Right ventricle myocardium superior (tissue), 1 donor: Measurements from ENCODE around the gene CD200R1. TPM values are rescaled to one million over a fixed set of nuclear protein-coding genes. Genes with fewer than 3 reads are reported as not detected.

Experiments
- ATAC-seq: fragments of 200-7000 bp; cut with Tn5 transposase; one replicate; pipeline ENCODE4 v1.9.1; 2020; ENCODE audit warnings: mild to moderate bottlenecking; ENCODE audit not compliant: poor library complexity
- DNase-seq: peaks from one replicate; pipeline ENCODE4 v3.0.0-alpha.2; 2020
- intact Hi-C: fragments of 100-400 bp; cut with DNase I; formaldehyde crosslinking; loops from one replicate; pipeline ENCODE4 v1.11.2; 2022
- long read RNA-seq: library from polyadenylated mRNA; unstranded; transcript quantifications from one replicate; pipeline ENCODE4 v2.0.0, GENCODE V29; 2021
- total RNA-seq: library from RNA; stranded (reverse); fragmentation: NEBNext Ultra II Directional; extraction: Animal tissue kit (Norgen Biotek cat#: 25700); gene quantifications from one replicate; pipeline ENCODE4 v1.2.1, GENCODE V29; 2021
- donor health status: DM: no; HTN: yes; CAD: no; lungs with severe emphysema.

The CD200R1 gene, protein sequence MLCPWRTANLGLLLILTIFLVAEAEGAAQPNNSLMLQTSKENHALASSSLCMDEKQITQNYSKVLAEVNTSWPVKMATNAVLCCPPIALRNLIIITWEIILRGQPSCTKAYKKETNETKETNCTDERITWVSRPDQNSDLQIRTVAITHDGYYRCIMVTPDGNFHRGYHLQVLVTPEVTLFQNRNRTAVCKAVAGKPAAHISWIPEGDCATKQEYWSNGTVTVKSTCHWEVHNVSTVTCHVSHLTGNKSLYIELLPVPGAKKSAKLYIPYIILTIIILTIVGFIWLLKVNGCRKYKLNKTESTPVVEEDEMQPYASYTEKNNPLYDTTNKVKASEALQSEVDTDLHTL
- total RNA-seq: 0.75 TPM
- long read RNA-seq: 0 reads

DNA sequence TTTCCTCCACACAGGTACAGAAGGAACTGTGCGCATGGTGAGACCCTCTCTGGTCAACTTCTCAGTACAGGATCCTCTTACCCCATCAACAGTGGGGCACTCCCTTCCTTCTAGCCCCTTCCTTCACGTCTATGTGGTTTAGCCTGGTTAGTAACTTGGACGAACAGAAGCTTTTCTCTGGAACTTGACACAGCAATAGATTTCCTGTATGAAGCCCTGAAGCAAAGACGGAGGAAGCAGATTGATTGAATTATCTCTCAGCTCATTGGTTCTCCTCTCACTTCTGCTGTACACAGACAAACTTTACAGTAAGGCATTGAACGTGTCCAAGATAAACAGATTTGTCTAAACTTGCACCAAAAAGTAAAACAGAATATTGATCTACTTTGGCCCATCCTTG, at the start of gene CD200R1:
TSS of gene CD200R1 (minus strand) at position 210 of the 400 bp plus-strand sequence. CDS start 246 bp downstream, outside the sequence.
- intact Hi-C loops: loop anchor here (10.0 kb wide), 1 partner anchor 240 kb away; no protein-coding TSS in a partner anchor
- ATAC-seq: peak; percentile 57
- DNase-seq: no peak

- no peak for ATAC-seq
- intact Hi-C loops: no loop called here
- no peak for DNase-seq
Measured at GRCh38 chr3:113021471-113021870, 46.6 kb upstream of the CD200R1 start.

DNA sequence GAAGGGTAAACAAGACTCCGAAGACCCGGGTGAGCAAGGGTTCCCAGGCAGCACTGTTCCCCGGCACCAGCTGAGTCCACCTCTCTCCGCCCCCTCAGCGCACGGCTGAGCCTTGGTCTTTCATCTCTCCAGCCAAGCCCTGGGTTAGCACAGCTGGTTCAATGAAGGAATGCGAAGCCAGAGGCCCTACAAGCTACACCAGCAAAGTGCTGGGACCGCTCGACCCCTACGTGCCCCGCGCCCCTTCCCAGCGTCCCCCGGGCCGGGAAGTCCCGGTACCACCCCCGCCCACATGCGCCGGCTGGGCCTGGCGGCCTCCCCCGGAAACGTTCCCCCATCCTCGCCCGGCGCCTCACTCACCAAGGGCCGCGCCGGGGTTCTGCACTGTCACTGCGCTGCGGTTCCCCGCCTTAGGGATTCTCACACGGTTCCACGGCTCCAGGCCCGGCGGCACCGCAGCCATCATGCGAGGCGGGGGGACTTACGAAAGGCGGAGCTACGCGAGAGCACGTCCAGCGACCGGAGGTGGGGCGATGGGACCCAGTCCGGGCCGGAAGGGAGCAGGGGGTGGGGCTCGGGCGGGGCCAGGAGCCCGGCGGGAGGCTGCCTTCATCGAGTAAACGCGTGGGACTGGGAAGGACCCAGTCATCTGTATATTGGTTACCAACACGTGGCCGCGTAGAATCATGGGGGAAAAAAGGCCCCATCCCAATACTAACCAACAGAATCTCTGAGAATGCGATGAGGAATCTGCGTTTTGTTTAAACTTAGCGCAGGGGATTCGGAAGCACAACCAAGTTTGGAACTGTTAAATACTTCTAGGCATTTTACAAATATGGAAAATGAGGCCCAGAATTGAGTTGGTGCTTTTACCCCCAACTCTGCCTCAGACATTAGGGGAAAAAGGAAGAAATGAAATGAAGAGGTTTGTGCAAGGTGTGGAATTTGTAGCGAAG, 44.6 kb upstream of the CD200R1 start:
- intact Hi-C loops: no loop called here
- ATAC-seq: peak; percentile 99
- peak; percentile 94 for DNase-seq

GRCh38 chr3:113018536-113019181, 43.8 kb upstream of the CD200R1 start:
- DNase-seq (no peak), ATAC-seq (no peak)
- intact Hi-C loops: no loop called here

GRCh38 chr3:113013593-113013992, 38.7 kb upstream of the CD200R1 start:
- intact Hi-C loops: no loop called here
- no peak for ATAC-seq

GRCh38 chr3:113008117-113008516, 33.2 kb upstream of the CD200R1 start:
- intact Hi-C loops: no loop called here
- ATAC-seq: no peak
- DNase-seq: no peak

More at GRCh38 chr3:113013593-113013992, 38.7 kb upstream of the CD200R1 start:
- no peak for DNase-seq

GRCh38 chr3:113006359-113007056, 31.6 kb upstream of the CD200R1 start:
- DNase-seq: no peak
- intact Hi-C loops: no loop called here
- ATAC-seq: no peak

DNA sequence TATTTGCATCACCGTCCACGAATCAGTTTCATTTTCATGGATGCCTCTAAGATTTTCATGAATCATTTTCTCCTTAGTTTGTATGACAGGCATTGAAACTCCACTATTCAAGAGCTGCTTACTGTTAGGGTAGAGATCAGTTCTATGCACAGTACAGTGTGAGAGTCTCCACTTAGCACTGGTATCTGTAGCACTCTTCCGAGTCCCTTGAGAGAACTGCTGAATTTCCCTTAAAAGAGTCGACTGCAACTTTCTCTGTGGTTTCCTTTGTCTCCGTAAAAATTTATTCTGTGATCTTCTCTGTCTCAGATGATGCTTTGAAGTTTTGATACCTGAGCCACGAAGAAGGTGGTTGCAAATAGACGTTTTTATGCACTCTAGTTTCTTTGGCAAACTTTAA, 30.7 kb upstream of the CD200R1 start:
- DNase-seq: no peak
- intact Hi-C loops: no loop called here

GRCh38 chr3:113002679-113003078, 27.8 kb upstream of the CD200R1 start:
- ATAC-seq: no peak
- intact Hi-C loops: no loop called here

More for the DNA sequence above, 30.7 kb upstream of the CD200R1 start:
- ATAC-seq: no peak

DNA sequence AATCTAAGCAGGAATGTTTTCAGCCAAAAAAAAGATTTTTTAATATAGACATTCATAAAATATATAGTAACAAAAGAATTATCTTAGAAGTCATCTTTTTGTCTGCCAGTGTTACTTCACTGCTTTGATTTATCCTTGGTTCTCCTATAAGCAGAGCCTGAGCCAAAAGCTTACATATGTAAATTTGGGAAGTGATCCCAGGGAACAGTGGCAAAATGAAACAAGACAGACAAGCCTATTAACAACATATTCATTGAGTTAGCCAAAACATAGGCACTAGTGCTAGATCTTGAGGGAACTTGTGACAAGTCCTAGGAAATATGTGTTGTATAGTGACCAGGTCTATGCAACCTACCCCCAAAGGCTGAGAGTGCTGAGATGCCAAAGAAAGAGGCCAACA, 27.1 kb upstream of the CD200R1 start:
- ATAC-seq (no peak), DNase-seq (no peak)
- intact Hi-C loops: no loop called here

More at GRCh38 chr3:113002679-113003078, 27.8 kb upstream of the CD200R1 start:
- no peak for DNase-seq

DNA sequence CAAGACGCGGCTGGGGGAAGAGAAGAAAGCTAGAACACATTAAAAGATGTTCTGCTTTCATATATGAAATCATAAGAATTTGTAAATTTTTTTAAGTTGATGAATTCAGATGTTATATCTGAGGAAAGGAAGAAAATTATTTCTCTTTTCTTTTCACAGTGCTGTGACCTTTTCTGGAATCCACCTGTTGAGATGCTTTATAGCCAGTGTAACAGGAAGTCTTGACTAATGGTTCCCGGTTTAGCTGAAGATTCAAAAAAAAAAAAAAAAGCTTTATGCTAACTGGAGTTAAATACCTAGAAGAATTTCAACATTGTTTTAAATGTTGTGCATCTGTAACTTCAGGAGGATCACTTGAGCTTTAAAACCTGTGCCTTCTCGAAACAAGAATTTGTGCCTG, 25.8 kb upstream of the CD200R1 start:
- ATAC-seq: no peak
- intact Hi-C loops: no loop called here
- DNase-seq: no peak

DNA sequence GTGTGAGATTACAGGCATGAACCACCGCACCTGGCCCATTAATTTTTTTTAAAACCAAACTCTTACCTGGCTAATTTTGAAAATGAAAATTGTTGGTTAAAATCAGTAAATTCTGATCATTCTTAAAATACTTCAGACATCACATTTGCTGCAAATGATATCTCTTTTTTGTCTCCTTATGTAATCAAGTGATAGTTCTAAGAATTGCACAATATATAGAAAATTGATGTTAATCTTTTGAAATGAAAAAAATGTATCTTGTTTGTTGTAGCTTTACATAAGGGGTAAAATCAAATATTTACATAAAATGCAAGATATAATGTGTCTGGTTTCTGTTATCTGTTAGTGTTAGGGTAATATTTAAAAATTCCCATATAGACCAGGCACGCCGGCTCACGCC, 20.9 kb upstream of the CD200R1 start:
- ATAC-seq: no peak
- intact Hi-C loops: no loop called here
- no peak for DNase-seq

- ATAC-seq (peak; percentile 99), DNase-seq (peak; percentile 96)
- intact Hi-C loops: no loop called here
Measured at GRCh38 chr3:112990672-112991602, 16.0 kb upstream of the CD200R1 start, which contains the start of gene GTPBP8. Gene GTPBP8, plus strand, starts transcription at chr3:112990984. Its CDS starts 16 bp downstream, at chr3:112991000.

DNA sequence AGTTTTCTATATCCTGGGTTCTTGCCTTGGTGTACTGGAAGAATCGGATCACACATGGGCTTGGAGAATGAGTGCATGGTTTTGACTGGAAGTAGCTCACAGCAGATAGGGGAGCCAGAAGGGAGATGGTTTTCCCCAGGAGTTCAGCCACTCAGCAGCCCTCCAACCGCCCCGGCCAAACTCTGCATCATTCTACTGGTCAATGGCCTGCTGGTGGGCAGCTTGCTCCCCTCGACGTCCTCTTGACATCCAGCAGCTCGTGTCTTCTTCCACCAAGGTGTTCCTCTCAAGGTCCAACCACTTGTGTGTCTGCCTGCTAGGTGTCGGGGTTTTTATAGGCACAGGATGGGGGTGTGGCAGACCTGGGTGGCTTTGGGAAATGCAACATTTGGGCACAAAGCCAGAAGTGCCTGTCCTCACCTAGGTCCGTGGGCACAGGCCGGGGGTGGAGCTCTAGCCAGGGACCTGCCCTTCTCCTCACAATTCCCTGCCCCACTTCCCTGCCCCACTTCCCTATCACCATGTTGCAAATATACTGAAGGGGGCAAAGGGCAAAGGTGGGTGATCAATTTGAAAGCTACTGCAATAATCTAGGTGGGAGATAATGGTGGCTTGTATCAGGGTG, 12.9 kb upstream of the CD200R1 start:
- intact Hi-C loops: loop anchor here (10.0 kb wide), 1 partner anchor 403 kb away; no protein-coding TSS in a partner anchor
- no peak for DNase-seq
- ATAC-seq: no peak

GRCh38 chr3:112984485-112984884, 9.6 kb upstream of the CD200R1 start:
- ATAC-seq (no peak), DNase-seq (no peak)
- intact Hi-C loops: loop anchor here (5.0 to 10.0 kb wide), 2 partner anchors 342 to 400 kb away; partner anchors contain the start of gene CCDC80

- DNase-seq: no peak
- ATAC-seq: no peak
- intact Hi-C loops: loop anchor here (5.0 to 10.0 kb wide), 2 partner anchors 340 to 398 kb away; partner anchors contain the start of gene CCDC80
Measured at GRCh38 chr3:112982710-112983109, 7.8 kb upstream of the CD200R1 start.
